Chondrocyte (in vitro differentiated cells): Measurements from ENCODE around the gene PARP15. TPM values are rescaled to one million over a fixed set of nuclear protein-coding genes. Genes with fewer than 3 reads are reported as not detected.

ENCODE experiments used
- DNase-seq: peaks from one replicate; pipeline ENCODE4 v3.0.0; 2021; ENCODE audit warnings: mixed read lengths, low spot score
- H3K27ac Mint-ChIP-seq: one replicate; pipeline ENCODE4 v1.8.0; 2021; ENCODE audit warnings: mild to moderate bottlenecking, moderate library complexity, mixed read lengths; ENCODE audit not compliant: unreplicated experiment
- H3K27me3 Mint-ChIP-seq: 2 replicates; pipeline ENCODE4 v1.8.0; 2021; ENCODE audit warnings: low read depth, mixed read lengths
- H3K36me3 Mint-ChIP-seq: 2 replicates; pipeline ENCODE4 v1.8.0; 2021; ENCODE audit warnings: low read depth, mixed read lengths
- H3K4me1 Mint-ChIP-seq: 2 replicates; pipeline ENCODE4 v1.8.0; 2021; ENCODE audit warnings: low read depth, mild to moderate bottlenecking, mixed read lengths
- H3K4me3 Mint-ChIP-seq: one replicate; pipeline ENCODE4 v1.8.0; 2021; ENCODE audit warnings: mild to moderate bottlenecking, moderate library complexity, mixed read lengths; ENCODE audit not compliant: unreplicated experiment
- H3K9me3 Mint-ChIP-seq: 2 replicates; pipeline ENCODE4 v1.8.0; 2021; ENCODE audit warnings: low read depth, mixed read lengths
- total RNA-seq: library from RNA; stranded (reverse); gene quantifications from 3 replicates; pipeline ENCODE4 v1.2.1, GENCODE V29; 2021
- TF ChIP-seq, protein P1 (sequence below): fragments of 200-600 bp; sonication (generic); IDR thresholded peaks from 2 replicates; pipeline ENCODE4 v1.5.0; 2021; ENCODE audit warnings: antibody characterized with exemption, mild to moderate bottlenecking, moderate library complexity

Gene PARP15
- total RNA-seq, 1 donor from 2014 or later, result not detected

DNA sequence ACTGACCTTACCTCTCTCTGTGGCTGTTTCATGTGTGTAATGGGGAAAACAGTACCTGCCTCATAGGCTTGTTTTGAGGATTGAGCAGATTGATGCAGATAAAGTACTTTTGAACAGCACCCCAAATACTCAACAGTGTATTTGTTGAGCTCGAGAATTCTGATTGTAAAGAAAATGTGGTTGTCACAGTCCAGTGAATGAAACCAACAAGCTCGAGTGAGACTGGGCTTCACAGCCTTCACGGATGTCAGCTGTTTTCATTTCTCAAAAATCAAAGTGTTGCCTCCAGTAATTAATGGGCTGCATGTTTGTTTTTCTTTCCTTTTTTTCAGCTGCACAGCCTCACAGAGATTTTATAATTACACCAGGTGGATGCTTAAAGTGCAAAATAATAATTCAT, 43.7 kb downstream of the PARP15 start:
- peaks cover 60% of the 10 kb centered on the region for H3K27me3 Mint-ChIP-seq
- no peaks in the 10 kb centered on the region for H3K4me1 Mint-ChIP-seq
- peaks cover 2% of the 10 kb centered on the region for H3K9me3 Mint-ChIP-seq
- TF ChIP-seq, protein P1, sequence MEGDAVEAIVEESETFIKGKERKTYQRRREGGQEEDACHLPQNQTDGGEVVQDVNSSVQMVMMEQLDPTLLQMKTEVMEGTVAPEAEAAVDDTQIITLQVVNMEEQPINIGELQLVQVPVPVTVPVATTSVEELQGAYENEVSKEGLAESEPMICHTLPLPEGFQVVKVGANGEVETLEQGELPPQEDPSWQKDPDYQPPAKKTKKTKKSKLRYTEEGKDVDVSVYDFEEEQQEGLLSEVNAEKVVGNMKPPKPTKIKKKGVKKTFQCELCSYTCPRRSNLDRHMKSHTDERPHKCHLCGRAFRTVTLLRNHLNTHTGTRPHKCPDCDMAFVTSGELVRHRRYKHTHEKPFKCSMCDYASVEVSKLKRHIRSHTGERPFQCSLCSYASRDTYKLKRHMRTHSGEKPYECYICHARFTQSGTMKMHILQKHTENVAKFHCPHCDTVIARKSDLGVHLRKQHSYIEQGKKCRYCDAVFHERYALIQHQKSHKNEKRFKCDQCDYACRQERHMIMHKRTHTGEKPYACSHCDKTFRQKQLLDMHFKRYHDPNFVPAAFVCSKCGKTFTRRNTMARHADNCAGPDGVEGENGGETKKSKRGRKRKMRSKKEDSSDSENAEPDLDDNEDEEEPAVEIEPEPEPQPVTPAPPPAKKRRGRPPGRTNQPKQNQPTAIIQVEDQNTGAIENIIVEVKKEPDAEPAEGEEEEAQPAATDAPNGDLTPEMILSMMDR, result no peak
- no peaks in the 10 kb centered on the region for H3K36me3 Mint-ChIP-seq
- H3K27ac Mint-ChIP-seq, result no peak overlapping the region
- no peak overlapping the region for H3K4me3 Mint-ChIP-seq
- DNase-seq, result no peak

DNA sequence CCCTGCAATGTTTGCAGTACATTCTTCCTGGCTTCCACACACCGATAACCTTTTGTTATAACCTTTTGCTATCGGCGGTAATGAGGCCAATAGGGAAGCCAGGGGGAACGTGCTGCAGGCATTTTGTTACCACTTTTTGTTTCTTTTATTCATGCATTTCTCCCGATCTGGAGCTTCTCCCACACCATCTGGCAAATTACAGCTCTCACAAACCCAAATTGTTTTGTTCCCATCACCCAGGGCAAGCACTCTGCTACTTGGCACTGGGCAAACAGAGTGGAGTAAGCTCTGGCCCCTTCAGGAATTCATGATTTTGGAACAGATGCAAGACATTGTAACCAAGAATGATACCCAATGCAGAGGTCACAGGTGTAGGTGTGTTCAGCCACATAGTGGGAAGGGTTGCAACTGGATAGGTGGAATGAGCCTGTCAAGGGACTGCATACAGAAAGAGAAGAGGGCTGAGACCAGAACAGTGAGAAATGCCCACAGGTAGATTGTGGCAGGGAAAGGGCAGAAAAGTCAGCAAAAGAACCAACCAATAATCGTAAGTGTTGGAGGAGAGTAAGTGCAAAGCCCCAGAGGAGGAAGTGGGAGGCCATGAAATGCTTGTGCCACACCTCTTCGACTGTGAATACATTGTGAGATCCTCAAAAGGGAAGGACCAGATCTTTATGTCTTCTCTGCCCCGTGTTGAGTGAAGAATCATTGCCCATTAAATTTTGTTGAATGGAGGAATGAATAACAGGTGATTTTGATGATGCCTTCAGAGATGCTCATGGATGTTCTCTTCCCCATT, 45.8 kb downstream of the PARP15 start:
- Mint-ChIP-seq H3K4me3 (no peak overlapping the region), H3K27ac (no peak overlapping the region), H3K27me3 (peaks cover 71% of the 10 kb centered on the region), H3K36me3 (no peaks in the 10 kb centered on the region), H3K9me3 (peaks cover 2% of the 10 kb centered on the region), H3K4me1 (no peaks in the 10 kb centered on the region)
- no peak for DNase-seq
- TF ChIP-seq, protein P1, result no peak

DNA sequence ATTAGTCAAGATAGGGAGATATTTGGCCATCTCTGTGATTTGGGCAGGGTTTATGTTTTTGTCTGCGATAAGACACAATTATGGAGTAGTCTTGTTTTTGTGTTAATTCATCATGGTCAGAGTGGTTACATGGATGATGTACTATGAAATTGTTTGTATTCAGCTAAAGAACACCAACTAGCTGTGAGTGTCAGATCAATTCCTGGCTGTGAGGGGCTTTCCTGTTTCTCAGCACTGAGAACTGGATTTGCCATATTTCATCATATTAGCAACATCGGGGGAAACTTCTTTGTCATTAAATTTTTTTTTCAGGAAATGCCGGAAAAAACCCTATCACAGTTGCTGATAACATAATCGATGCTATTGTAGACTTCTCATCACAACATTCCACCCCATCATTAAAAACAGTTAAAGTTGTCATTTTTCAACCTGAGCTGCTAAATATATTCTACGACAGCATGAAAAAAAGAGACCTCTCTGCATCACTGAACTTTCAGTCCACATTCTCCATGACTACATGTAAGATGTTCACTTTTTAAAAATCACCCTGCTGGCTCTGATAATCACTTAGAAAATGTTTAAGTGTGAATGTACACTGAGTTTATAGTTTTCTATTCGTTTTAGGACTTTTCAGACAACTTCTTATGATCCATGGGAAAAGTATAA, 49.2 kb downstream of the PARP15 start:
- Mint-ChIP-seq H3K4me1 (no peaks in the 10 kb centered on the region), H3K36me3 (no peaks in the 10 kb centered on the region), H3K4me3 (no peak overlapping the region), H3K27me3 (peaks cover 57% of the 10 kb centered on the region), H3K9me3 (peaks cover 2% of the 10 kb centered on the region), H3K27ac (no peak overlapping the region)
- DNase-seq, result no peak
- TF ChIP-seq, protein P1, result no peak

DNA sequence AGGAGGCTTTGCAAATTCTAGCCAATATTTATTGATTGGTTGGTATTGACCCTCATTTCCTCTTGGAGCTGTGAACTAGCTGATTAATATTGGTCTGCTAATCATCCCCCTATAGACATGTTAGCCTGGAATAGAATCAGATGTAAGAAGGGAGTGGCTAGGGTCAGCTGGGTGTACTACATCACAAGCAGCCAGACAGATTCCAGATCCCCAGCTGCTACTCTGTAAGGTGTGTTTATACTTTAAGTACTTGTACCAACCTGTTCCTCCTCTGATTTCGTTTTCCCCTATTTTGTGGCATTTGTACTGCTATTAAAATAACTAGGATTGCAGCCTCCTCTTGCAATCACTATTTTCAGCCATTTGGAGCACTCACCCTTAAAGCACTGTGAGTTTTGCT, 49.9 kb downstream of the PARP15 start:
- DNase-seq, result no peak
- TF ChIP-seq, protein P1, result no peak
- peaks cover 2% of the 10 kb centered on the region for H3K9me3 Mint-ChIP-seq
- no peaks in the 10 kb centered on the region for H3K4me1 Mint-ChIP-seq
- no peak overlapping the region for H3K4me3 Mint-ChIP-seq
- H3K27me3 Mint-ChIP-seq, result peaks cover 53% of the 10 kb centered on the region
- no peak overlapping the region for H3K27ac Mint-ChIP-seq
- H3K36me3 Mint-ChIP-seq, result no peaks in the 10 kb centered on the region

DNA sequence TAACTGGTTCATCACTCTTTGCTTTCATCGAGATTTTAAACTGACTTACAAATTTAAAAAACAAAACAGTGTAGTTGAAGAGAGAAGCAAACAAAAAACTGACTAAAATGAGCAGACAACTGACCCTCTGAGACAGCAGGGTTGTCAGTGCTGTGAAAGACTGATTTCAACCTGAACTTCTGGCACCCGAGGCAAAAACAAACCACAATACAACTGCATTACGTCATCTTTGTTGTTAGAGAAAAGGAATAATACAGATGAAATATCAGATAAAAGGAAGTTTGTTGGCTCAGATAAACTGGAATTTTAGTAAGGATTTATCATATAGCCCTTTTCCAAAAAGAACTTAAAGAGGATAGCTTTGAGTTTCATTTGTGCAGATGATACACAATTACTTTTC, 51.1 kb downstream of the PARP15 start:
- no peak overlapping the region for H3K4me3 Mint-ChIP-seq
- H3K36me3 Mint-ChIP-seq, result no peaks in the 10 kb centered on the region
- H3K4me1 Mint-ChIP-seq, result no peaks in the 10 kb centered on the region
- TF ChIP-seq, protein P1, result no peak
- no peaks in the 10 kb centered on the region for H3K9me3 Mint-ChIP-seq
- H3K27ac Mint-ChIP-seq, result no peak overlapping the region
- no peak for DNase-seq
- H3K27me3 Mint-ChIP-seq, result peaks cover 42% of the 10 kb centered on the region
